EH (cell line): ENCODE results near the gene MICAL3.
"Not testable (repeated sequence)": the region's sequence is repeated elsewhere in the genome, so short reads cannot be mapped to it uniquely, and the experiment has no call there.

Experiments used
- DNase-seq: peaks from one replicate; pipeline ENCODE4 v3.0.0-alpha.2; 2015; ENCODE audit warnings: low read depth

Gene MICAL3

DNA sequence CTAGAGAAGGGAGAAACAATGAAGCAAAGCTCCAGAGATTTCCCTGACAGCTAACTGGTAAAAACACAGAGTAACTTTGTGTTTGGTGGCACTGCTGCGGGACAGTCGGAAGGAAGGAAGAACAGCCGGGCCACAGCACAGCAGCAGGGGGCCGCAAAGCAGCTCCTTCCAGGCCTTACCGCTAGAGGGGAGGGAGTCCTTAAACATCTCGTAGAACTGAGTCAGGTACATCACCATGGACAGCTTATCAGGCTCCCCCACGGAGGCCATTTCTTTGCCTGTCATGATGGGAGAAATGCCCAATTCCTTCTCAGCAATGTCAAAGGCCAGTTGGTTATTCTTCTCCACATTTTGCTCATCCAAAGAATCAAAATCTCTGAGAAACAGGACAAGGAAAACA, 135.5 kb downstream of the MICAL3 start:
- no peak for DNase-seq

DNA sequence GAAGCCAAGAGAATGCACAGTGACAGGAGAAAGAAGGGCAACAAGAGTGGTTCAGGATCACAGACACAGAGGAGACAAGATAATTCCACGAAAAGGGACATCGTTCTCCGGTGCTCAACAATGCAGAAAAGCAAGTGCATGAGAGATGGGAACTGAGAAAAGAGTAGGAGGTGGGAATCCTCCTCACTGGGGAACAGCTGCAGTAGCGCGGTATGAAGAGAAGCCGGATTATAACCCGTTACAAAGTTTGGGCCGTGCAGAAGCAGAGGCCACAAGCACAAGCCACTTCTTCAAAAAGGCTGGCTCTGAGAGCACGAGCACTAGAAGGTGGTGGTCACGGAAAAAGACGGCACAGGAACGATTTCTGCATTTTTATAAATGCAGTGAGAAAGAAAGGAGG, 135.9 kb downstream of the MICAL3 start:
- no peak for DNase-seq

DNA sequence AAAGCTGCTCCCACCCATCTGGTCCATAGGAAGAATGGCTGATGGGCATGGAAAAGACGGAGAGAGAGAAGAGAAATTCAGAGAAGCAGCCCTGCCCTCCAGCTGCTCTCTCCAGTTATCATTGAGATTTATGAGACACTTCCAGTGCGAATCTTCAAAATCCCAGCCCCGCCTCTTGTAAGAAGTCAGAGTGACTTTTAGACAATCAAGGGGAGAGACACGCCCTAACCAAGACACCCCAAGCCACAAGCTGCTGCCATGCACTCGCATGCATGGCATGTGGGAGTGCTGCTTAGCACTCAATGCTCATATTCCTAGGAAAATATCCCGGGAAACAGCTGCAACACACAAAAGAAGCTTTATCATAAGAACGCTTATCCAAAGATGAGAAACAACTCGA, 139.5 kb downstream of the MICAL3 start:
- DNase-seq = no peak

DNA sequence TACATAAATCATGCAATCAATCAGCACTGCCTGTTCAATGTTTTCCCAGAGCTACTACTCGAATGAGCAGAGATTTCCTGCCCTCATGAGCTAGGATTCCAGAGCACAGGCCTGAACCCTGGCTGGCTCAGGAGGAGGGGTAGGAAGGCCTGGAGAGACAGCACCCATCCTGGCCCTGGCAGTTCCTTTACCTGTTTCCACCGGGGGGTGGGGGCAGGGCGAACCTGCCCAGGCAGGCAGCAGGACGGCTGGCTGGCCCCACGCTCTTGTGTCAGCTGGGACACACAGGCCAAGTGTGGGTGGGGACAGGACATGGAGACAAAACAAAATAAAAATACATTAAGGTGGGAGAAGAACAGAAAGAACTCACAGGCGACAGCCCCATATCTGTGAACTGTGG, 140.3 kb downstream of the MICAL3 start:
- no peak for DNase-seq

DNA sequence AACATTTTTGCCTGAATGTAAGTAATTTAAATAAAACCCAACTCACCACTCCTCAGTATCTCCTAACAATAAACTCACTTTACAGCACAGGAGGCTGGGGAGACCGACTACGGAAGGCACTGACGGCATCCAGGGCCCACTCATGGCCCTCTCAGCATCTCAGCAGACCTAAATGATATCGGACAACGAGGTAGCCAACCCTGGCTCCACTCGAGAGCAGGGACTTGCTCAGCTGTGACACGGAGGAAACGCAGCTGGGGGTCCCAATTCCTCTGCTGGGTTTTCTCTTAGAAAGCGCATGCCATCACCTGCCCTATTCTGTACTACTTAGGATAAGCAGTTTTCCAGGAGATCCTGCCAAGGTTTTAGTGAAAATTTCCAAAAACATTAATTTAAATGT, 141.0 kb downstream of the MICAL3 start:
- no peak for DNase-seq

DNA sequence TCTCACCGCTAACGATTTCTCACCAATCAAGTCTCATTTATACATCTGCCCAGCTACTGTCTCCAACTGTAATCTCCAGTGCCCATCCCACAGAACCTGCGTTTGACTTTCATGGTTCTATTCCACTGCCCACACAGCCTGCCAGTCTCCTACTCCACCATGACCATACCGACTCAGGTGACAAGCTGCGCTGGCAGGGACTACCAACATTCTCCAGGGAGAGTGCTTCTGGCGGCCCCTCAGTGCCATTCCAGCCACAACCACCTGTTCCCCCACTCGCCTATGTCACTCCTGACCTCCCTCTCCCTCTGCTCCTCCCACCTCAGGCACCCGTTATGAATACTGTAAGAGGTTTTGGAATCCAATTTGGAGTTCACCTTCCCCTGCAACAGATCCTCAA, 141.6 kb downstream of the MICAL3 start:
- no peak for DNase-seq

DNA sequence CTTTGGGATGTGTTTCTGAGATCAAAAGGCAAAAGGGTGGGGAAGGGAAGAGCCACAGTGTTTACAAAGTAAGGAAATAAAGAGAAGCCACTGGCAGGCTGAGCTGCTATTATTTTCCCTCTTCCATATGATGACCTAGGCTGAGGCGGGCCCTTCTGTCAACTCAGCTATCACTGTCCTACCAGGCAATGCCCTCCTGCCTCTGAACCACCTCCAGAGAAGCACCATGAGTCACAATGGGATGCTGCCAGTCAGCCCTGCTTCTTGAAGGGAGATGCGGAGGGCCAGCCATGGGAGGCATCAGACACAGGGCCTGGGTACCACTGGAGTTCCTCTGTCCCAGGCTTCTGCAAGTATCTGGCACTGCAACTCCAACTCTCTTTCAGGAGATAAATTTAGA, 142.2 kb downstream of the MICAL3 start:
- DNase-seq = no peak

DNA sequence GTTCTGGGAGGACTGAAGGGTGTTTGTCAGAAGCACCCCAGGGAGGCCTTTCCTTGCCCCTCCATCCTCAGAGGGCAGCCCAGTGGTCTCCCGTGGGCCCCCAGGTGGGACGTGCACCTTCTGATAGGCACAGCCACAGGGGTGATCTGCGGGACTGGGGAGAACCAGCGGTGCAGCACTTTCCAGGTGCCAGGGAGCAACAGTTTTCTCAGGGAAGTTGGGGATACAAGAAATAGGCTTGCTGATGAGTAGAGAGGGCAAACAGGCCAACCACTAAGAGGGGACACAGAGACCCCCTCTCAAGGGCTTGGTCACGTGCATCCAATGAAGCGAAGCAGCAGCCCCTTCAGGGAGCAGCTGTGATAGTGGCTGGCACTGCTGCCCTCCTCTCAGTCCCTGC, 143.0 kb downstream of the MICAL3 start:
- no peak for DNase-seq

DNA sequence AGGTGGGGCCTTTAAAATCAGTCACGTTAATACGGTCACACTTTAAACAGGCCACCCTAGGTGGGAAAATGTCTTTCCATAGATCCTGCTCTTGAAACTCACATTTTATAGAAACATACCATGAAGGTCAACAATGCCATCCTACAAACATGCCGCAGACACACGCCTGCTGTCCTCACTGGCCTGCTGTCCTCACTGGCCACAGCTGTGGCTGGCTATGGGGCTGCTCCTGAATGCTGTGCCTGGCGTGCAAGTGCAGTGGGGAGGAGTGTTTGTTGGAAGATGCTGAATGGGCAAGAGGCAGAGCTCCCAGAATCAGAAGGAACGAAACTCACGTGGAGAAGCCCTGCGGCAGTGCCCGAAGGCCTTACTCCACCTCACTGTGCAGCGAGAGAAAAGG, 143.9 kb downstream of the MICAL3 start:
- no peak for DNase-seq

DNA sequence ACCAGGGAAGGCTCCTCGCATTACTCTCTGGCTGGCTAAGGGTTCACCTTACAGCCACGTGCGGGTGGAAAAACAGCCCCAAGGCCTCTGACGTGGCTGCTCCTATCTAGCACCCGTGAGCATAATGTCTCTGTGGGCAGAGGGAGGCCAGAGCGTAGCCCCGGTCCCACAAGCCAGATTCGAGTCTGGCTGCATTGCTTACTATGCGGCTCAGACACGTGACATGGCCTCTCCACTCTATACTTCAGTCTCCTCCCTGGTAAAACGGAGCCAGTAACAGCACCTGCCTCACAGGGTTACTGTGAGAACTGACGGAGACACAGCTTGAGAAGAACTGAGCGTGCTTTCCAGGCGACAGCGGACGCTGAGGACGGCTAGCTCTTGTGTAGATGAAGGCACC, 144.3 kb downstream of the MICAL3 start:
- no peak for DNase-seq

DNA sequence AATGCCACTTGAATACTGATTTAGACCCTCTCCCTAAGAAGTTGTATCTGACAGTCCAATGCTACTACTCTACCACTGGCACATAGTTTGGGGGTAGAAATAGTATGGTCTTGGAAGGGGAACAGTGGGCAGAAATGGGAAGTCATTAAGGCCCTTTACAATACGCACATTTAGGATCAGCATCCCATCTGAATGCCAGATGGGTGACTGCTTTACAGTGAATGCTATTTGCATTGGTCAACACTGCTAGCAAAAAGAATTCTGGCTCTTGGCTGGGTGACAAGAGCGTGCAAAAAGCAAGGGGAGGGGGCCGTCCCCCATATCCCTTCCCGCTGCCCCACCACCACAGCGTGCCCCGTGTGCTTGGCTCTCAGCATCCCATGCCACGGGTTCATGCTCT, 145.4 kb downstream of the MICAL3 start:
- peak; percentile 57 for DNase-seq

DNA sequence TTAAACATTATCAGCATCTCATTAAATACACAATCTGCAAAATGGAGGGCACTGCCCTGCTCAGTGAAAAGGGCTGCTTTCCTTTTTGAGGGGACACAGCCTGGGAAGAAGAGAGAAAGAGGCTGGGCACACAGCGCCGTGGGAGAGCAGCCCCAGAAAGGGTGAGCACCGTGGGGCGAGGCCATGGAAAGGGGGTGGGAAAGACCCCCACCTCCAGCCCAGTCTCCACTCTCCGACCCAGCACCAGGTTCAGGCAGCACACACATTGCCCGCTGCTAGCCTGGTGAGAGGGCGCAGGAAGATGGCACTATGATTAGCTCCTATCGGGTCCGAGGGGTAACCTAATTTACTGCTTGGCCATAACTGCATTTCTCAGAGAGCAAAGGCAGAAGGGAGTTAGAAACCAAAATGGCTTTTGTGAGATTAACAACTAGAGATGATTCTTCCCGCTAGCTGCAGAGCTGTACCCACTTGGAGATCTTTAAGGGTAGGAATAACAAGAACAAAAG, 146.1 kb downstream of the MICAL3 start:
- DNase-seq = no peak

DNA sequence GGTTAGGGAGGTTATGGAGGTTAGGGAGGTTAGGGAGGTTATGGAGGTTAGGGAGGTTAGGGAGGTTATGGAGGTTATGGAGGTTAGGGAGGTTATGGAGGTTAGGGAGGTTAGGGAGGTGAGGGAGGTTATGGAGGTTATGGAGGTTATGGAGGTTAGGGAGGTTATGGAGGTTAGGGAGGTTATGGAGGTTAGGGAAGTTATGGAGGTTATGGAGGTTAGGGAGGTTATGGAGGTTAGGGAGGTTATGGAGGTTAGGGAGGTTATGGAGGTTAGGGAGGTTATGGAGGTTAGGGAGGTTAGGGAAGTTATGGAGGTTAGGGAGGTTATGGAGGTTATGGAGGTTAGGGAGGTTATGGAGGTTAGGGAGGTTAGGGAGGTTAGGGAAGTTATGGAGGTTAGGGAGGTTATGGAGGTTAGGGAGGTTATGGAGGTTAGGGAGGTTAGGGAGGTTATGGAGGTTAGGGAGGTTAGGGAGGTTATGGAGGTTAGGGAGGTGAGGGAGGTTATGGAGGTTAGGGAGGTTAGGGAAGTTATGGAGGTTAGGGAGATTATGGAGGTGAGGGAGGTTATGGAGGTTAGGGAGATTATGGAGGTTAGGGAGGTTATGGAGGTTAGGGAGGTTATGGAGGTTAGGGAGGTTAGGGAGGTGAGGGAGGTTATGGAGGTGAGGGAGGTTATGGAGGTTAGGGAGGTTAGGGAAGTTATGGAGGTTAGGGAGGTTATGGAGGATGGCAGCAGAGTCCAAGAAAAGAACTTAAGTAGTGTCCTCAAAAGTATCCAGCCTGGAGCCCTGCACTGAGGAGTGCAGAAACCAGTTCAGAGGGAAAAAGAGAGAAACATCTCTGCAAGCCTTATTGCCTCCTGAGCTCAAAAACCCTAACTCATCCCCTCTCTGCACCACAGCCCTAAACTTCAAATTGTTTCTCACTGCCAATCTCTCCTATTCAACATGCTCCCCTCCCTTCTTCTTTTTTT, 147.2 kb downstream of the MICAL3 start:
- not testable (repeated sequence) for DNase-seq

DNA sequence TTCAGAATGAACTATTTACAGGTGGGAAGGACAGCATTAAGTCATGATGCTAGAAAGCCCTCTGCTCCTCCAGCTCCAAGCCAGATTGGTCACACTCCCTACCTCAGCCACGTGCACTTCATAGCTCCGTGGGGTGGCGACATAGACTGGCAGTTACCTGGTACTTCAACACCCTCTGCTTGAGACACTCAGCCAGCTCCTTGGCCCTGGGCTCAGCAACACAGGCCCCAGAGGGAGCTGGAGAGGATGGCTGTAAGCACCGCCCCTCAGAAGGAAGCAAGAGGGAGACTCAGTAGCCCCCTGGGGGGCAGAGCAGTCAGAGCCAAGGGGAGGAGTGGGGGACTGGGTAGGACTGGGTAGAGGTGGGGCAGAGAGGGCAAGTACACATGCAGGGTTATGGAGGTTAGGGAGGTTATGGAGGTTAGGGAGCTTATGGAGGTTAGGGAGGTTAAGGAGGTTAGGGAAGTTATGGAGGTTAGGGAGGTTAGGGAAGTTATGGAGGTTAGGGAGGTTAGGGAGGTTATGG, 148.0 kb downstream of the MICAL3 start:
- DNase-seq = no peak

DNA sequence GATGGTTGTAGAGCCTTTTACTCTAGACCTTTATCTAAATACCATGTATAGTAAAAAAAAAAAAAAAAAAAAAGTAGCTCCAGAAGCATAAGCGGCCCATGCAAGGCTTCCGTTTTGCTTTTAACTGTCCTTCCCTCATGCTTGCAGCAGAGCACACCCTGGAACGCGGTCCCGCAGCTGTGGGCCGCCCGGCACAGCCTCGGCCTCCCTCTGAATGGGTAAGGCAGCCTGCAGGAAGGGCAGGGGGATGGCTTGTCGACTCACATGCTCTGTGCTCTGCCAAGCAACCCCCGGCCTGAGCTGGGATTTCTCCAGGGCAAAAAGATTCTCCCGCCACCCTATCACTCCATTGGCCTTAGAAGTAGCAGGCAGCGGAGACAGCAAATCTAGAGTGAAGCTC, 148.7 kb downstream of the MICAL3 start:
- no peak for DNase-seq

DNA sequence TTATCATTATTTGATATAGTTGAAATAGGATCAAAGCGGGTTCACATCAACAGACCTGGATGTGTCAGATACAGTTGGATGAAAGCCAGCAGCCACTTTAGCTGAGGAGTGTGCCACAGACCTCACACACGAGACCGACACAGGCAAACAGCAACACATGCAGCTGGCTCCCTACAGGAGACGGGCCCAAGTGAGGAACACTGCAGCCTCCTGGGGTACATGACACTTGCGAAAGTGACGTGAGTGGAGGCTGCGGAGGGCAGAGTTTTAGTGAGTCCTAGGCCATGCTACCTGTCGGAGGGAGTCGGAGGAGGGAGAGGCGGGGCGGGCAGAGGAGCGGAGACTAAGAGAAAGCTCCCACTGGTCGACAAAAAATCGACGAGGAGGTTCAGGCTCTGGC, 149.2 kb downstream of the MICAL3 start:
- DNase-seq = no peak

DNA sequence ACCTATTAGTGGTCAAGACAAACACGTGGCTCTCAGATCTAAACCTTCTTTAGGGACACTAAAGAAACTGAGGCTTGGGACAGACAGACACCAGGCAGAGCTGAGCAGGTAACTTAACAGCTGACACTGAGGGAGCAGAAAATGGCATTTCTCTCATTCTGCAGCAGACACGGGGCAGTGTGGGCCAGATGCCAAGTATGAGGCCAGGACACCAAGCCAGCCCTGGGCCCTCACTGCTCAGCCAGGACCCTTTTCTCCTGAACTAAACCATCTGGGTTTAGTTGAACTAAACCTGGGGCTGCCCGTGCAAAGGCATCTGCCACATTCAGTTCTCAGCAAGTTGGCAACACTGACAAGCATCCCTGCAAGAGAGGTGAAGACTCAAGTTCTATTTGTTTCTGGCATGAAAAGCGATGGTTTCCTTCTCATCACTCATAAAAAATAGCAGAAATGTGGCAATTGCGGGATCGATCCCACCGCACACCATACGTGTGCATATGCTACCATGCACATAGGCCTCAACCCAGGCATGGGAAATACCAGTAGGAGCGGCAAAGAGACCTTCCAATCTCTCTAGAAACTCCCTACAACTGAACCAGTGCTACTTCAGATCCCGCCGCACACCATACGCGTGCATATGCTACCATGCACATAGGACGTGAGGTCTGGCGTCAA, 150.0 kb downstream of the MICAL3 start:
- no peak for DNase-seq

DNA sequence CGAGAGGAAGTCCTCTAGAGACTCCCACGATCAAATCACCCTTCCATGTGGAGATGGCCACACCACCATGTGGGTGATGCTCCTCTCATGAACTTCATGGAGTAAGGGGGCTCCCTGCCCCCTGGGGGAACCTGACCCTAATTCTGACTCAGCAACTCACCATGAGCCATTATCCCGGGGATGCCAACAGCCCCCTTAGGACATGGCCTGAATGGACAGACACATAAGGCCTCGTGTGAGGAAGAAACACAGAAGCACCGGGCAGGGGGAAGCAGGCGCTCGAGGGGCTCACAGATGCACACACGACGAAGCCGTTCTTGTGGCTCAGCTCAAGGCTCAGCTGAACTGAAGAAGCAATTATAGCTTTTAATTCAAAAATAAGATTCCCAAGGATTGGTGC, 150.6 kb downstream of the MICAL3 start:
- DNase-seq = no peak

DNA sequence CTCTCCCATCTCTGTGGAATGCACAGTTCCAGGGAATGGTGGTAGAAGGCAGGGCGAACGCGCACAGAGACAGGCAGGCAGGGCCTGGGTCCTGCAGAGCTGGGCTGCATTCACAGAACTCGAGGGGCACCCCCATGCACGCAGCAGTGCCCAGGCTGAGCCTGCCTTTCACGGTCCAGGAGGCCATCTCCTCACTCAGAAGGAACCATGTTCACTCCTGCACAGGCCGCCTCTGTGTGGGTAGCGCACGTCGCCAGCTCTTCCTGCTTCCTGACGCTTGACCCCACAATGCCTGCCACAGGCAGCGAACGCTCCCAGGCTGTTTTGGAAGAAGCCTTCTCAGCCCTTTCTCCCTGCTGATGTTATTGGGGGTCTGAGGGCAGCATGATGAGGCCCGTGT, 151.2 kb downstream of the MICAL3 start:
- DNase-seq = no peak

DNA sequence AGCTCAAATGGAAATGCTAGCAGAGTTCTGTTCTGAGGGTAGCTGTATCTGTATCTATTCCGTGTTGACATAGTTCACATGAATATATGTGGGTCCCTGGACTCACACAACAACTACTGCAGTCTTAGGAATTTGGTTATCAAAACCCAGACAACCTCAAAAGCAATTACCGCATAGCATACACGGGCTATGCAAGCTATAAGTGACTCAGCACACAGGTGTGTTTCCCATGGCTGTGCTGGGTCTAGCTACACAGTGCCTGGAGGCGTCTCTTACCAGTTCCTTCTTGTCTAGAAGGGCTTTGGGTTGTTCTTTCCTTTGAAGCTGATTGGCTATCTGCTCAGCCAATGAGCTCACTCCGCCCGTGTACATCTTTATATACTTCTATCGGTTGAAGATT, 151.9 kb downstream of the MICAL3 start:
- no peak for DNase-seq

DNA sequence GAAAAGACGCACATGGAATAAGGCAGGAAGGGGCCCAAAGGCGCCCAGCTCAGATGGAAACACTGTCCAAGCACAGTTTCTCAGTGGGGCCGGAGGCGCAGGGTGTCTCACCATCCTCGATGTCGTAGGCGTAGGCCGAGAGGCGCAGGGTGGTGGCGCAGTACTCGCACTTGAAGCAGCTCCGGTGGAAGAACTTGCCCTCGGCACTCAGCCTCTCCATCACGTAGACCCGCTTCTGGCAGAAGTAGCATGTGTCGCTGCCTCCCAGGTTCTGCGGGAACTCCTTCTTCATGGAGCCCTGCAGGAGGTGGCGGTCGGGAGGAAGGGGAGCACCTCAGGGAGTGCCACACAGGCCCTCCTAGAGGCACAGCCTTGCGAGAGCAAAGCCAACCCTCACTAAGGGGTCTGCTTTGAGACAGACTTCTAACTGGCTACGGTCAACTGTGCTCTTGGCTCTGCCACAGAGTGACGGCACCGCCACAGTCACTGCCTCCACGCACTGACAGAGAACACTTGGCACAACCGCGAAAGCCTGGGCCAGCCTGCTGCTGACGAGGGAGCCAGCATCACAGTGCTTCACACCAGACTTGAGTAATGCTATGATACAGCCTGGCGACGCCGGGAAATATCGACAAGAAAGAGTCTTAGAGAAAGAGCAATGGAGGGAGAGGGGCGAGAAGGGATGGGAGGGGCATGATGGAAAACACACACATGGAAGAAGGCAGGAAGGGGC, 152.5 kb downstream of the MICAL3 start:
- no peak for DNase-seq

DNA sequence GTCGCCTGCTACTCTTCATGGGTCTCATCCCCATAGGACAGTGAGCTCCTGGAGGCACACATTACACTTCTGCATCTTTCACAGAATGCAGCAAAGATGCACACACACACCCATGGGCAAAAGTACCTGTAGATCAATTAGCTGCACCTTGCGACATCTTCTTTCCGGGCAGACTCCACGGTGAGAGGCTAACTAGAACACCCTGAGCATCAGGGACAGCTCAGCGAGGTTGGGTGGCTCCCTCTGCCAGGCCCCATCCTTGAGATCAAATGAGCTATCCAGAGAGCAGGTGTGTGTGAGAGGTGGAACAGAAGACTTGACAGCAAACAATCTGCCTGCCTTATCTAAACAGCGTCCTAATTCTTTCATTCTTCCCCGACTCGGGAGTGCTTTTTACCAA, 154.0 kb downstream of the MICAL3 start:
- no peak for DNase-seq
